Keratinocyte (primary cell): Measurements from ENCODE around the gene FAM227A. TPM values are rescaled to one million over a fixed set of nuclear protein-coding genes. Genes with fewer than 3 reads are reported as not detected.

Experiments used
- DNase-seq: peaks from one replicate; pipeline ENCODE4 v3.0.0-alpha.2; 2011; ENCODE audit warnings: low read depth, missing footprints, low spot score
- FAIRE-seq: peaks from 2 replicates; lab custom pipeline; 2011; peaks lifted over from hg19 to GRCh38; lab: Jason Lieb, UNC
- H2AFZ ChIP-seq: 2 replicates; pipeline ENCODE4 v1.6.0; 2012; ENCODE audit warnings: low read length, control low read depth, inconsistent platforms; ENCODE audit not compliant: control insufficient read depth
- H3K27ac ChIP-seq: 2 replicates; pipeline ENCODE4 v1.5.1; 2011; ENCODE audit warnings: low read length; ENCODE audit not compliant: control insufficient read depth, insufficient read depth
- H3K27me3 ChIP-seq: 3 replicates; pipeline ENCODE4 v1.6.0; 2011; ENCODE audit warnings: low read length; ENCODE audit not compliant: control insufficient read depth, insufficient read depth; ENCODE audit errors: extremely low read depth
- H3K36me3 ChIP-seq, 2 experiments: 2 replicates in 1 of 2; 3 replicates in 1 of 2; pipeline ENCODE4 v1.5.1; 2011; ENCODE audit warnings: low read length in 2 of 2, mild to moderate bottlenecking in 1 of 2; ENCODE audit not compliant: control insufficient read depth in 2 of 2, insufficient read depth in 2 of 2; ENCODE audit errors: extremely low read depth in 1 of 2
- H3K4me1 ChIP-seq: 3 replicates; pipeline ENCODE4 v1.5.1; 2011; ENCODE audit warnings: low read length; ENCODE audit not compliant: control insufficient read depth, insufficient read depth; ENCODE audit errors: extremely low read depth
- H3K4me2 ChIP-seq: 3 replicates; pipeline ENCODE4 v1.6.0; 2011; ENCODE audit warnings: low read depth, low read length; ENCODE audit not compliant: control insufficient read depth, insufficient read depth; ENCODE audit errors: extremely low read depth
- H3K4me3 ChIP-seq, 3 experiments: fragments of 200-600 bp in 1 of 3; sonication (generic) in 1 of 3; 2 replicates in 2 of 3; 3 replicates in 1 of 3; pipeline ENCODE4 v1.5.1; 2011 to 2016; ENCODE audit warnings: low read length in 3 of 3, mild to moderate bottlenecking in 3 of 3, control low read depth in 2 of 3, inconsistent platforms in 1 of 3, low read depth in 1 of 3, mixed read lengths in 1 of 3, mixed run types in 1 of 3, moderate library complexity in 1 of 3; ENCODE audit not compliant: control insufficient read depth in 2 of 3, insufficient read depth in 2 of 3; ENCODE audit errors: extremely low read depth in 1 of 3
- H3K79me2 ChIP-seq: 2 replicates; pipeline ENCODE4 v1.6.0; 2012; ENCODE audit warnings: low read length; ENCODE audit not compliant: control insufficient read depth, insufficient read depth
- H3K9ac ChIP-seq: 3 replicates; pipeline ENCODE4 v1.6.0; 2011; ENCODE audit warnings: low read length; ENCODE audit not compliant: control insufficient read depth, insufficient read depth; ENCODE audit errors: extremely low read depth
- H3K9me1 ChIP-seq: 3 replicates; pipeline ENCODE4 v1.6.0; 2011; ENCODE audit warnings: low read length; ENCODE audit not compliant: control insufficient read depth, insufficient read depth; ENCODE audit errors: extremely low read depth
- H3K9me3 ChIP-seq: 2 replicates; pipeline ENCODE4 v1.5.1; 2012; ENCODE audit warnings: low read depth, low read length; ENCODE audit not compliant: control insufficient read depth
- H4K20me1 ChIP-seq: 3 replicates; pipeline ENCODE4 v1.6.0; 2011; ENCODE audit warnings: low read length; ENCODE audit not compliant: control insufficient read depth, insufficient read depth; ENCODE audit errors: extremely low read depth
- CTCF ChIP-seq, 3 experiments: IDR thresholded peaks in 1 of 3; conservative IDR thresholded peaks in 1 of 3; optimal IDR thresholded peaks in 1 of 3; 2 replicates in 2 of 3; 3 replicates in 1 of 3; pipeline versions ENCODE3 to v1.5.1; 2011; ENCODE audit warnings: low read length in 3 of 3, mild to moderate bottlenecking in 3 of 3, moderate library complexity in 2 of 3, control low read depth in 1 of 3, inconsistent platforms in 1 of 3; ENCODE audit not compliant: insufficient read depth in 2 of 3; ENCODE audit errors: extremely low read depth in 1 of 3
- EZH2 ChIP-seq: IDR thresholded peaks from one replicate; pipeline ENCODE4 v1.6.1; 2012; ENCODE audit warnings: inconsistent platforms, mild to moderate bottlenecking, low read length, moderate library complexity
- dilution Hi-C: fragments of 300-500 bp; cut with MboI; formaldehyde crosslinking; loops from one replicate; pipeline ENCODE4 v1.7.0; 2020; ENCODE audit warnings: low sequenced_read_pairs; ENCODE audit not compliant: extremely low pct_ligation_motif_present
- polyA plus RNA-seq, 5 experiments: library from polyadenylated mRNA; depleted of rRNA in 3 of 5; stranded (reverse) in 3 of 5; stranded (forward) in 1 of 5; unstranded in 1 of 5; fragments of >200 nt; gene quantifications; 1 replicate in 1 of 5; 2 replicates in 3 of 5; 3 replicates in 1 of 5; pipeline versions ENCODE4 v1.2.1 to v1.2.3, GENCODE V29; 2011 to 2012; ENCODE audit warnings: missing spikeins in 2 of 5, low read depth in 1 of 5, low replicate concordance in 1 of 5

The FAM227A gene
- polyA plus RNA-seq, 1 donor (not counting 4 experiments of a cell fraction or from before 2014, with no cell fraction given) = 1.1 TPM

DNA sequence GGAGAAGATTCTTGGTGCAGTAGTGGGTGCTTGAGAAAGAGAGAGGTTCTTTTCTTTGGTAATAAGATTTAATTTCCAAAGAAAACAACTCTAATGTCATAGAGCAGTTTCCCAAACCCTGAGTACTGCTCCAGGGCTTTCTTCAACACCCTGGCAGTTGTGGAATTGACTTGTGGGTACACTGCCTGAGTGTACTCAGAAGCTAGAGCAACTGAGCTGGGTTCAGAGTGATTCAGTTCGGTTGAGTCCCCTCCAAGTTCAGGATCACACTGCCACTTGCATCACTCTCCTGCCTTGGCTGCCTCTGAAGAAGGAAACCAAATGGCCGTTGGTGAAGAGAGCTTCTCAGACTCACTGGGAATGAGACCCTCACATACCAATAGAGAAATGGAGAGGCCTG lies 91.5 kb downstream of the FAM227A start:
- Histone ChIP-seq H3K79me2 (no peaks in the 10 kb centered on the region), H3K9ac (no peak overlapping the region), H3K4me2 (no peak overlapping the region), H3K4me3 (no peak overlapping the region), H3K36me3 (no peaks in the 10 kb centered on the region), H3K27me3 (no peaks in the 10 kb centered on the region), H4K20me1 (no peaks in the 10 kb centered on the region), H2AFZ (no peak overlapping the region), H3K4me1 (no peaks in the 10 kb centered on the region), H3K27ac (no peak overlapping the region), H3K9me1 (no peaks in the 10 kb centered on the region), H3K9me3 (no peaks in the 10 kb centered on the region)
- FAIRE-seq (no peak), DNase-seq (no peak)
- TF ChIP-seq CTCF (optimal IDR thresholded peaks at IDR 0.05 in 1 of 3, IDR thresholded peaks at IDR 0.05 in 1 of 3, conservative IDR thresholded peaks at IDR 0.05 in 1 of 3; ENCODE audit: extremely low read depth in 1 of 3, insufficient read depth in 2 of 3, low read length in 3 of 3) (no peak), EZH2 (no peak)
- dilution Hi-C loops = no loop called here

DNA sequence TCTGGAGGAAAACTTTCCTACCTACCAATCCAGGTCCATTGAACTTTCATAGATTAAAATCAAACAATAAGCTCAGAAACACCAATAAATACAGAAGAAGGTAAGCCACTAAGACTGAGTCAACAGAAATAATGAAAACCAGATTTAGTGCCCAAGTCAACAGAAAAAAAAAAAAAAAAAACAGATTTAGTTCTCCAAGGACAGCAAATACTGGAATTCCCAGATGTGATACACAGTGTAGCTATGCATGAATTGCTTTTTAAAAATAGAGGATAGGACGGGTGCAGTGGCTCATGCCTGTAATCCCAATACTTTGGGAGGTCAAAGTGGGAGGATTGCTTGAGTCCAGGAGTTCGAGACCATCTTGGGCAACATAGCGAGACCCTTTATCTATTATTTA lies 101.9 kb downstream of the FAM227A start:
- no peak for TF ChIP-seq EZH2
- TF ChIP-seq CTCF (optimal IDR thresholded peaks at IDR 0.05 in 1 of 3, IDR thresholded peaks at IDR 0.05 in 1 of 3, conservative IDR thresholded peaks at IDR 0.05 in 1 of 3; ENCODE audit: extremely low read depth in 1 of 3, insufficient read depth in 2 of 3, low read length in 3 of 3) = no peak
- Histone ChIP-seq H2AFZ (no peak overlapping the region), H4K20me1 (no peaks in the 10 kb centered on the region), H3K4me2 (no peak overlapping the region), H3K27ac (no peak overlapping the region), H3K9ac (no peak overlapping the region), H3K36me3 (no peaks in the 10 kb centered on the region), H3K27me3 (no peaks in the 10 kb centered on the region), H3K79me2 (no peaks in the 10 kb centered on the region), H3K9me3 (no peaks in the 10 kb centered on the region), H3K4me3 (no peak overlapping the region), H3K9me1 (no peaks in the 10 kb centered on the region), H3K4me1 (no peaks in the 10 kb centered on the region)
- dilution Hi-C loops = no loop called here
- DNase-seq (no peak), FAIRE-seq (no peak)
